Stimulated activated CD4-positive, alpha-beta T cell treated with anti-CD3 and anti-CD28 coated beads, Interleukin-2, amount 100 ng/mL, for 48 hours (primary cell): Measurements from ENCODE around the gene WDR43.

Experiments
- DNase-seq, 2 donors: peaks; one replicate each; pipeline ENCODE4 v3.0.0-alpha.2; 2020

The WDR43 gene, protein sequence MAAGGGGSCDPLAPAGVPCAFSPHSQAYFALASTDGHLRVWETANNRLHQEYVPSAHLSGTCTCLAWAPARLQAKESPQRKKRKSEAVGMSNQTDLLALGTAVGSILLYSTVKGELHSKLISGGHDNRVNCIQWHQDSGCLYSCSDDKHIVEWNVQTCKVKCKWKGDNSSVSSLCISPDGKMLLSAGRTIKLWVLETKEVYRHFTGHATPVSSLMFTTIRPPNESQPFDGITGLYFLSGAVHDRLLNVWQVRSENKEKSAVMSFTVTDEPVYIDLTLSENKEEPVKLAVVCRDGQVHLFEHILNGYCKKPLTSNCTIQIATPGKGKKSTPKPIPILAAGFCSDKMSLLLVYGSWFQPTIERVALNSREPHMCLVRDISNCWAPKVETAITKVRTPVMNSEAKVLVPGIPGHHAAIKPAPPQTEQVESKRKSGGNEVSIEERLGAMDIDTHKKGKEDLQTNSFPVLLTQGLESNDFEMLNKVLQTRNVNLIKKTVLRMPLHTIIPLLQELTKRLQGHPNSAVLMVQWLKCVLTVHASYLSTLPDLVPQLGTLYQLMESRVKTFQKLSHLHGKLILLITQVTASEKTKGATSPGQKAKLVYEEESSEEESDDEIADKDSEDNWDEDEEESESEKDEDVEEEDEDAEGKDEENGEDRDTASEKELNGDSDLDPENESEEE

DNA sequence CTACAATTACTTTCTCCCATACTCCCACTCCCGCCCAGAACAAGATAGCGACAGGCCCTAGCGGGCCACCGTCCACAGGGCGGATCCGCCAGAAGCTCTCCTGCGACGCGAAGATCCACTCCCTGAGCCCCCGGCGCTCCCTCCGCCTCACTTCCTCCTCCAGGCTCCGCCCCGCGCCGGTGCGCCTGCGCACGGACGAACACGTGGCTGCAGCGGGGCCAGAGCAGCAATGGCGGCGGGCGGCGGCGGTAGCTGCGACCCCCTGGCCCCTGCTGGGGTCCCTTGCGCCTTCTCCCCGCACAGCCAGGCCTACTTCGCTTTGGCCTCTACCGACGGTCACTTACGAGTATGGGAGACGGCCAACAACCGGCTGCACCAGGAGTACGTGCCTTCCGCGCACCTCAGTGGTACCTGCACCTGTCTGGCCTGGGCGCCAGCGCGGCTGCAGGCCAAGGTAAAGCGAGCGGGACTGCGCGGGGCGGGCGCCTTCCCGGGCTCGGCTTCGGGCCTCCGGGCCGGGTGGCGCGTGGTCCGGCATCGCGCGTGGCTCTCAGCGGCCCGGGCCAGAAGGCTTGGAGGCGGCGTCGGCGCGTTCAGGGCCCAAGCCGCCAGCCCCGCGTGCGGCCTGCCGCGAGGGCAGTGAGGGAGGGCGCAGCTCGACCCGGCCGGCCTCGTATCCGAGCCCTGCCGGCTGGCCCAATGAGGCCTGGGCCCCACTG lies at the start of gene WDR43:
WDR43 (plus strand) TSS at position 198 of the 719 bp plus-strand sequence; CDS start at position 230, 32 bp downstream.
- DNase-seq = peak; percentile 93 to 96

DNA sequence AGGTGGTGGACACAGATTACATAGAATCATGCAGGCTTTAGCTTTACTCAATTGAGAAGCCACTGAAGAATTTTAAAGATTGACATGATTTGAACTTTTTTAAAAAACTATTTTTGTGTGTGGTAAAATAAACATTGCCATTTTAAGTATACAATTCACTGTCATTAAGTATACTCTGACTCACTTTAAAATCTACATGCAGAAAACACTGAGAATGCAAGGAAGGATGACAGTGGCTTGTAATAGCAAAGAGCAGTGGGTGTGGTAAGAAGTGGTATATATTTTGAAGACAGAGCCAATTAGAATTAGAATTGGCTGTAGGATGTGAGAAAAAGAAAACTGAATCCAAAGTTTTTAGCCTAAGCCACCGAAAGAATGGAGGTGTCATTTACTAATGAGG lies 39.3 kb upstream of the WDR43 start:
- no peak for DNase-seq

DNA sequence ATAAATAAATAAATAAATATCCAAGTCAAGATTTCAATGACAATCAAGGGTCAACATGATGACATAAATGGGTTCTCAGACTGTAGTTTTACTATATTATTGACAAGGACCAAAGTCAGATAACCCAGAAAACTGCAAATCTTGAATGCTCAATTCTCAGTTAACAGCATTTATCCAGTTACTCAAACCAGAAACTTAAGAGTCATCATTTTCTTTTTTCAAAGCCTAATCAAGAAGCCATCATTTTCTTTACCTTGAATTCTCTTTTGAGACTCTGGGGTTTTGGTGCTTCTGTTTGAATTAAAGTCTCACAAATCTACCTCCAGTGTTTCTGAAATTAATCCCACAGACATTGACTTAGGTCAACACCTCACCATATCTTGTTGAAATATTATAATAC lies 38.5 kb upstream of the WDR43 start:
- DNase-seq = no peak

DNA sequence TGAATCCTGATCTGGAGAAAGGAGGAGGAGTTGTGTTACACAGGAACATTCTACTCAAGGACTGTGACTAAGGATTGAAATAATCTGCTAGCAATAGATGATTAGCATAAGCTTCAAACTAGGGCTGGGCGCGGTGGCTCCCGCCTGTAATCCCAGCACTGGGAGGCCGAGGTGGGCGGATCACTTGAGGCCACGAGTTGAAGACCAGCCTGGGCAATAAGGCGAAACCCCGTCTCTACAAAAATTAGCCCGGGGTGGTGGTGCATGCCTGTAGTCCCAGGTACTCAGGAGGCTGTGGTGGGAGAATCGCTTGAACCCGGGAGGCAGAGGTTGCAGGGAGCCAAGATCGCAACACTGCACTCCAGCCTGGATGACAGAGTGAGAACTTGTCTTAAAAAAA lies 25.9 kb upstream of the WDR43 start:
- no peak for DNase-seq

DNA sequence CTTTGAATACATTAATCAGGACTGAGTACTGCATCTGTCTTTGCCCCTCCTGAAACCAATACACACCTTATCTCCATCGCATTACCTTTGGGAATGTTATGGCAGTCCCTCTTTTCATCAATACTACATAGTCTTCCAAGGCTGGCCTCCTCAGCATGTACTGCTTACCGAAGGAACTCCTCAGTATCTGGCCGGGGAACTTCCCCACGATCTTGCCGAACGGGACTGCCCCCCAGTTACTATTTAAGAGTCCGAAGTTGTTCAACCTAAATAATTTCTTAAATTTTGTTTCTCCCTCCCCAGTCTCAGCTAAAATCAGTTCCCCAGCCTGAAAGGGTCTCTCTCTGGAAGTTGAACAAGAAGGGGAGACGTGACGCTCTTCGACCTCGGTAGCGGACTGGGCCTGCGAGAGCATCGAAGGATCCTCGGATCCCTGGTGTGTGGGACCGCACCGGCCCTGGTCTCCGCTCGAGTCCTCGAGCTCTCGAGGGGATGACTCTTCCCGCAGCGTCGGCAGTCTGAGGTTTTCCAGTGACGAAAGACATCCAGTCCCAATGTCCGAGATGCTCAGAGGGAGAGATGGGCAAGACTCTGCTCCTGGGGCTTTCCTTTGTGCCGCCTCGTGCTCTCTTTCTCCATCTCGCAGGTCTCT lies 24.8 kb upstream of the WDR43 start:
- no peak for DNase-seq

DNA sequence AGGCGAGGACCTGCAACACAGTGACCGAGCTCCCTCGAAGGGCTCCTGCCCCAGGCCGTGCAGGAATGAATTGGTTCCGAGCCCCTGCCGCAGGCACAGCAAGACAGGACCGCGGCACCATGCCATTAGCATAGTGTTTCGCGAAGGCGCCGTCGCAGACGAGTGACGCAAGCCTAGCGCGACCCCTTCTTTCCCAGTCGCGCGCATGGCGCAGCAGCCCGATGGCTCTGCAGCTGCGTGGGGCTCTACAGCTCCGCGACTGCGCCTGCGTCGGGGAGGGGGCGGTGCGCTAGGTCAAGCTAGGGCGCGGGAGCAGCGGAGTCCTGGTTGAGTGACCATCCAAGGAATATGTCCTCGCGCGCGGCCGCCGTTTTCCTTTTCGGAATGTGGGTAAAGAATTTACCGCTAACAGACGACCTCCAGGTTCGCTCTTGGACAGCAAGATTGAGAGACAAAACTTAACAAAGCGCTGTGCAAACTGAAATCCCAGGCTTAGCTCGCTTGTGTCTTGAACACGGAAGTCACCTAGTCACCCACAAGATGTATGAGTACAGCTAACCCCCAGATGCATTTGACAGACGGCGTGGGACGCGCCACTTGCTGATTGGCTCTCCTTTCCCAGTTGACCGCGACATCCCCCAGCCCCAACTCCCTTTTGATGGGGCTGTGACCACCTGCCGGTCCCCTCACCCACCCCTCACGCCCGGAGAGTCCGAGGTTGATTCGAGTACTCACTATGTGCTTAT lies 24.1 kb upstream of the WDR43 start, which contains the start of gene TRMT61B:
TRMT61B (minus strand) TSS at position 164 of the 746 bp plus-strand sequence; CDS start at position 132, 32 bp downstream.
- DNase-seq = peak; percentile 97

DNA sequence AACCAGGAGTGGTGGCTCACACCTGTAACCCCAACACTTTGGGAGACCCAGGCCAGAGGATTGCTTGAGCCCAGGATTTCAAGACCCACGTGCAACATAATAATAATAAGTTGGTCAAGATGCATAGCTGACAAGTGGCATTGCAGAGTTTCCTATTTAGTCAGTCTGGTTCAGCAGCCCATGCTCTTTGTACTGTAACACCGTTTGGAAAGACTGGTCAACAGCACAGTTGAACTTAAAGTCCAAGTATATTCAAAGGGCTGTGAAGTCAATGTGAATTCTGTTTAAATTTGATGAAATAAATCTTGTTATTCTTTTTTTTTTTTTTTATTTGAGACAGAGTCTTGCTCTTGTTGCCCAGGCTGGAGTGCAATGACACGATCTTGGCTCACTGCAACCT lies 22.8 kb upstream of the WDR43 start:
- DNase-seq = no peak

DNA sequence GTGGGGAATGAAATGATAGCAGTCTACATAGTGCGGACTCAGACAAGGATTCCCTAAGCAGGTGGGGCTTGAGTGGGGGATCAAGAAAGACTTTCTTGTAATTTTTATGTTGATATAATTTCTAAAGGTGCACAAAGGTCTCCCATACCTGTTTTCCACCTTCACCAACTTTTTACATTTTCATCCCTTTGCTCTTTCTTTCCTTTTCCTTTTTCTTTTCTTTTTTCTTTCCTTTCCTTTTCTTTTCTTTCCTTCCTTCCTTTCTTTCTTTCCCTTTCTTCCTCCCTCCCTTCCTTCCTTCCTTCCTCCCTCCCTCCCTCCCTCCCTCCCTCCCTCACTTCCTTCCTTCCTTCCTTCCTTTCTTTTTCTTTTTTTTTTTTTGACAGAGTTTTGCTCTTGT lies 14.3 kb upstream of the WDR43 start:
- DNase-seq = no peak

DNA sequence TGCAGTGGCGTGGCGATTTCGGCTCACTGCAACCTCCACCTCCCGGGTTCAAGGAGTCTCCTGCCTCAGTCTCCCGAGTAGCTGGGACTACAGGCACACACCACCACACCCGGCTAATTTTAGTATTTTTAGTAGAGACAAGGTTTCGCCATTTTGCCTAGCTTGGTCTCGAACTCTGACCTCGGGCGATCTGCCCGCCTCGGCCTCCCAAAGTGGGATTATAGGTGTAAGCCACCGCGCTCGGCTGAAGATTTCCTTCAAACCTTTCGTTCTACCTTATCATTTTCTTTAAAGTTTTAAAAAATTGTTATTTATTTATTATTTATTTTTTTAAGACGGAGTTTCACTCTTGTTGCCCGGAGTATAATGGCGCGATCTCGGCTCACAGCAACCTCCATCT lies 979 bp upstream of the WDR43 start:
- DNase-seq = no peak

DNA sequence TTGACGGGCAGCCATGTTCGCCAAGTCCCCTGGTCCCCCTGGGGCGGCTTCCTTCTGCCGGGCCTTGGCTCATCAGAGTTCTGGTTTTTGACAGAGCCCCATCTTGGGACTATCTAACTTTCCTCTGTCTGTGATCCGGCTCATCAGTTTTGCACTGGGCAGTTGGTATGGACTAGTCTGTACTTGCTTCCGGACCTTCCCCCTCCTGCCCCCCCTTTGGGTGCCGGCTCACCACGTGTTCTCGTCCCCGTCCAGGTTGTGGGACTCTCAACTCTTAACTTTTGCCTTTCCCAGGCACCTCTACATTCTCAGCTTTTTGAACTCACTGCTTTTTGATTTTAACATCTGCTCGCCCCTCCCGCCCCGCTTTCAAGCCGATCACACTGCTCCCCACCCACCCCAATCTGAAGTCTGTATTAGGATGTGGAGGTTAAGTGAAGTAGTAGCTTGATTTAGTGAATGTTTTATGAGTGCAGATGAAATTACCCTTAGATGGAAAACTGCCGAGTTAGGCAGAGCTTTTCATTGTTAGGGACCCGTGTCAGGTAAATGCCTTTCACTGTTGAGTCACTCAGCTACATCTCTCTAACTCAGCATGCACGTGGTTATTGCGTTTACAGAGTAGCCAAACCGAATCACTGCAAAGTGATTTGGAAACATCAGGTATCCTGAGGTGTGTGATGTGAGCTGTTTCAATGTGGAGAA lies 874 bp downstream of the WDR43 start:
- peak; percentile 41 to 44 for DNase-seq

DNA sequence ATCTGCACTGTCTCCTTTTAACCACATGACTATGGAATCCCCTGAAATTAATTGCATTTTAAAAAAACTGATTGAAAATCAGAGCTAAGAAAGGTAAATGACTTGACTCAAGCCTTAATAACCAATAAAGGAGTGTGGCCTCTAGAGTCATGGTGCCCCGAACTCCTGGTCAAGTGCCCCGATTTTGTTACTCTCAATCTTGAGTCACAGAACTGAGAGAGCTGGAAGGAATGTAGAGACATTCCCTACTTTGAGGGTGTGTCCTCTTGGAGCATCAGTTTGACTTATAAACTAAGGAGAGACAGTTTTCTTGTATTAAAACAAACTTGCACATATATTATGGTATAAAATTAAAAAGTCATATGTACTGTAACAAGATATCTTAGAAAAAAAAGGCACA lies 2.4 kb downstream of the WDR43 start:
- no peak for DNase-seq

DNA sequence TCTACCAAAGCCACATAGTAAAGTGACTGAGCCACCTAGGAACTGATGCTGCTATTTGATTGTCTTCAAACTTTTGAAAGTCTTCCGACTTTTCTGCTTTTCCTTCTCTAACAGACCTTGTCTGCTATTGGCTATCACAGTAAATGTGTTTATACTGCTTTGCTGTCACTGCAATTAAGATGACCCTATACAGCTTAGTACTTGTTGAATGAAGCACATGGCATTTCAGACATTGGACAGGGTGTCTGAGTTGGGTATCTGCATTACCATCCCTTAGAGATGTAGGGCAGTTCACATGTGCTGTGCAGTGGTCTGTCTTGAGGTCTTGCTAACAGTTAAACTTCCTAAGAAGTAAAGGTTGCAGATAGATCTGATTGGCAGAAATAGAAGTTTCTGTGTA lies 3.6 kb downstream of the WDR43 start:
- DNase-seq = no peak

DNA sequence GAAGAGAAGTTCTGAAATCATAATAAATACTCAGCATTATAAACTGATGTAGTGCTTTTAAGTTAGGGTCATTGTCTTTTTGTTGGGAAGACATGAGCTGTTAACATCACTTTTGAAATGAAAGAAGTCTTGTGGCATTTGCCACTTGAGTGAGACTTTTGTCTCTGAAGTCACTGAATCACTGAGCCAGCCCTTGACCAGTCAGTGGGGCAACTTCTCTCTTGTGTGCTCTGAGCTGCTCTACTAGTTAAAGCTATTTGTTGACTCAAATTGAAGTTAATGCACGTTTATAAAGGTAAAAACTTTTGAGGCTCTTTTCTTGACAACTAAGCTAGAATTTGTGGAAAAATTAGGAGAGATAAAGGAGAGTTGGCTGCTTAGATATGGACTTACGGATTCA lies 6.7 kb downstream of the WDR43 start:
- DNase-seq = no peak

DNA sequence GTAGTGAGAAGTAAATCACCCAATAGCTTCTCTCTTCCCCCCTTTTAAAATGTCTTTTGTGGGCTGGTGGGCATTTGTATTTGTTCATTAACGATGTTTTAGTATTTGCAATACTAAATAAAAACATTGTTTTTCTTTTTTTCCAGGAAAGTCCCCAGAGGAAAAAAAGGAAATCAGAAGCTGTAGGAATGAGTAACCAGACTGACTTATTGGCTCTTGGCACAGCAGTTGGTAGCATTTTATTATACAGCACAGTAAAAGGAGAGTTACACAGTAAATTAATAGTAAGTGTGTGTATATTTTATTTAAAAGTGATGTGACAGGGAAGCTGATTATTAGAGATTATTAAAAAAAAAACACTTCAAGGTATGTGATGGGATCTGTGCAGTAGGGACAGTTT lies 7.4 kb downstream of the WDR43 start:
- DNase-seq = no peak

DNA sequence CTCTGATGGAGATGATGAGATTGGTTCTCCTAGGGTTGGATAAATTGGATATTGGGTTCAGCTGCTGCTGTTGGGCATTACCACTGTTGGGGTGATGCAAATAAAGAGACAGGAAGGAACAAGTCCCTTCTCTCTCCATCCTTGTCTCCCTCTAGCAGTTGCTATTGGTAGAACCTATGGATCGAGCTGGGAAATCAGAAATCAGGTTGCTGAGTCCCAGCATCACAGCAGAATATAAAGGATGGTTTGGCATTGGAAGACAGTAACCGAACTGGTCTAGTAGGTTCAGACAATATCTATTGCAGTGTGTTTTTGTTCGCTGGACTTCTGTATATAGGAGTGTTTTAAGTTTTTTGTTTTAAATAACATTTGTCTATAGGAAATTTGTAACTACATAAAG lies 8.1 kb downstream of the WDR43 start:
- no peak for DNase-seq

DNA sequence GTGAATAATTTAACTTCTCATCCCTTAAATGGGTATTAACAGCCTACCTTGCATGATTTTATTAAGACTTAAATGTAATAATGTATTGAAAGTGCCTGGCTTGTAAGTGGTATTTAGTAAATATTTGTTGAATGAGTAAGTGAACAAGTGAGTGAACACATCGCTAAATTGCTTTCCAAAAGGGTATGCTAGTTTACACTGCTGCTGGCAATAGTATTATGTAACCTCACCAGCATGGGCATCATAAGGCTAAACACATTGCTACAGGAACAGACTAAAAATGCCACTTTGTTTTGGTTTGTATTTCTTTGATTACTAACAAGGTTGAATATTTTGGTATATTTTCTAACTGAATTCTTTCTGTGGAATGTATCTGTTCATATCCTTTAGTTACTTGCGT lies 9.8 kb downstream of the WDR43 start:
- DNase-seq = no peak

DNA sequence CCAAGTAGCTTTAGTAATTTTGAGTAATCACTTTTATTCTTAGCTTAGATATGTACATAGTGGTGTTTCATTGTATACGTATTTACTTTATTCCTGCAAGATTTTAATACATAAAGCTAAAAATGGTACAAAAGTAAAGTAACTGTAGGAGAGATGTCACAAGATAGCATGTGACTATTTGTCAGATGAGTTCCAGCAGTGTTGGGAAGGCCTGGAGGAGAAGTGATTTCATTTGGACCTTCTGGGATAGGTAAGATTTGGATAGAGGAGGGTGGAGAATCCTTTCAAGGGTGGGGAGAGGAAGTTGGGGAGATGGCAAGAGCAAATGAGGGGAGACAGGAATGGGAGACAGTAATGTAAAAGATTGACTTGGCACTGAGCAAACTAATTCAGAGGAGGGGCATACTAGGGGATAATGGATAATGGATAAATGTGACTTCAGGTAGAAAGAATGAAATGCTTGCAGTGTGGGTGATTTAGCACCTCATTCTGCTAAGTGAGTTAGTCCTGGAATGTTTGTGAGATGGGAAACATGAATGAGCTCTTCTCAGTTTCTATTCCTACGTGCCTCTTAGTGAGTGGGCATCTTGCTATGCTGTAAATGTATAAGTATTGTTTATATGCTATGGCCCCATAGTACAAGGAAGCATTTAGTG lies 10.5 kb downstream of the WDR43 start:
- no peak for DNase-seq

DNA sequence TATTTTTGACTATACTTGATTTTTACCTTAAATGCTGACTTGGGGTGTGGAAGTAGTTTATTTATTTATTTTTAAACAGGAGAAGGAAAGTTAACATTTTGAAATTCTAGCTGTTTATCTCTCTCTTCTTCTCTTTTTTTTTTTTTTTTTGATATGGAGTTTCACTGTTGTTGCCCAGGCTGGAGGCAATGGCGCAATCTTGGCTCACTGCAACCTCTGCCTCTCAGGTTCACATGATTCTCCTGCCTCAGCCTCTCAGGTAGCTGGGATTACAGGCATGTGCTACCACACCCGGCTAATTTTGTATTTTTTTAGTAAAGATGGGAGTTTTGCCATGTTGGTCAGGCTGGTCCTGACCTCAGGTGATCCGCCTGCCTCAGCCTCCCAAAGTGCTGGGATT lies 11.1 kb downstream of the WDR43 start:
- DNase-seq = no peak

DNA sequence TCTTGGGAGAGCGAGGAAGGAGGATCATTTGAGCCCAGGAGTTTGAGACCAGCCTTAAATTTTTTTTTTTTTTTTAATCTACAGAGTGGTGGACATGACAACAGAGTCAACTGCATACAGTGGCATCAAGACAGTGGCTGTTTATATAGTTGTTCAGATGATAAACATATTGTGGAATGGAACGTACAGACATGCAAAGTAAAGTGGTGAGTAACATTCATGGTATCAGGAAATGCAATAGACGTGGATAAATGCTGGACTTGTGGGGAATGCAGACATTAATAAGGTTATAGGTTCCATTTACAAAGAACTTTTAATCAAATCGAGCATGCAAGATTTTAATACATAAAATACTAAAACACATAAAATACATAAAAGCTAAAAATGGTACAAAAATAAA lies 11.9 kb downstream of the WDR43 start:
- no peak for DNase-seq

DNA sequence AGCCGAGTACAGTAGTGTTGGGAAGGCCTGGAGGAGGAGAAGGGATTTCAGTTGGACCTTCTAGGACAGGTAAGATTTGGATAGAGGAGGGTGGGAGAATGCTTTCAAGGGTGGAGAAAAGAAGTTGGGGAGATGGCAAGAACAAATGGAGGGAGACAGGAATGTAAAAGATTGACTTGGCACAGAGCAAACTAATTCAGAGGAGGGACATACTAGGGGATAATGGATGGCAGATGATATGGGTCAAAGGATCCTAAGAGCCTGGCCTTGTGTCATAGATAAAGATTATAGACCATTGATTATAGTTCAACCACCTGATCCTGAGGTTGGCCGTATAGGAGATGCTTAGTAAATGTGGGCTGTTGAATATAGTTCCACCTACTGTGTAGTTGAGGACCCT lies 12.4 kb downstream of the WDR43 start:
- DNase-seq = no peak

DNA sequence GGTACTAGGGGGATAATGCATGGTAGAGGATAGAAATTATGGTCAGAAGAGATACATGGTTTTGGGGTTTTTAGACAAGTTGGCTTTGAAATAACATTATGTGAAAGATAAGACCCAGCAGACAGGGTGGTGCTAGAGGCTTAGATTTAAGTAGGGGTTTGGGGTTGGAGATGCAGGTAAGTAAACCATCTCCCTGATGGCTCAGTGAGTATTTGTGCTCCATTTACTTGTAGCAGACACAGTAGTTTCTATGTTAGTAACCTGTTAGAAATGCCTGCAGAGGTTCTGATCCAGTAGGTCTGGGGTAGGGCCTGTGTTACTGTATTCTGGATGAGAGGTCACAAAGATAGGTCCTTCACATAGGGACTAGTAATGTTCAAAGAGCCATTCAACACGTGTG lies 13.7 kb downstream of the WDR43 start:
- DNase-seq = no peak
